Right atrium auricular region (tissue), 2 donors: ENCODE measurements around the gene JUND. TPM values are rescaled to one million over a fixed set of nuclear protein-coding genes. Genes with fewer than 3 reads are reported as not detected.

Experiments
- DNase-seq: peaks from one replicate; pipeline ENCODE4 v3.0.0-alpha.2; 2019; ENCODE audit warnings: low spot score
- H3K27ac ChIP-seq, 2 donors: fragments of 200-600 bp; sonication (generic); 1 replicate in 1 of 2; 2 replicates in 1 of 2; pipeline ENCODE4 v1.5.1; 2016 to 2019
- H3K27me3 ChIP-seq, 2 donors: fragments of 200-600 bp; sonication (generic); one replicate each; pipeline versions ENCODE4 v1.5.1 to v1.6.0; 2017 to 2019
- H3K36me3 ChIP-seq: fragments of 200-600 bp; sonication (generic); one replicate; pipeline ENCODE4 v1.5.1; 2016
- H3K4me1 ChIP-seq, 2 donors: fragments of 200-600 bp; sonication (generic); one replicate each; pipeline versions ENCODE4 v1.5.1 to v1.6.0; 2017 to 2019
- H3K4me3 ChIP-seq, 2 donors: fragments of 200-600 bp; sonication (generic); 1 replicate in 1 of 2; 2 replicates in 1 of 2; pipeline ENCODE4 v1.5.1; 2017 to 2019; ENCODE audit warnings: mild to moderate bottlenecking in 1 of 2, moderate library complexity in 1 of 2
- H3K9me3 ChIP-seq, 2 donors: fragments of 200-600 bp; sonication (generic); one replicate each; pipeline ENCODE4 v1.5.1; 2019
- CTCF ChIP-seq, 2 donors: fragments of 200-600 bp; sonication (generic); IDR thresholded peaks; one replicate each; pipeline ENCODE4 v1.5.1; 2019; ENCODE audit warnings: antibody characterized with exemption in 2 of 2
- total RNA-seq, 2 donors: library from RNA; depleted of rRNA; stranded (reverse); fragments of >200 nt; gene quantifications; one replicate each; pipeline ENCODE4 v1.1.0, GENCODE V29; 2016

Gene JUND
- total RNA-seq, 2 donors from 2014 or later, result 240 to 420 TPM

GRCh38 chr19:18284712-18285360 is 3.4 kb upstream of the JUND start:
- no peaks in the 10 kb centered on the region for H3K27me3 ChIP-seq
- TF ChIP-seq CTCF (IDR thresholded peaks at IDR 0.05), result no peak
- DNase-seq, result no peak
- H3K4me3 ChIP-seq, result no peak overlapping the region
- no peaks in the 10 kb centered on the region for H3K9me3 ChIP-seq
- peak overlapping the region; percentile 39 to 73 for H3K27ac ChIP-seq
- peaks cover 0 to 21% of the 10 kb centered on the region in 2 donors for H3K4me1 ChIP-seq
- peaks cover 7% of the 10 kb centered on the region for H3K36me3 ChIP-seq

- H3K4me3 ChIP-seq, result no peak overlapping the region
- peaks cover 0 to 31% of the 10 kb centered on the region in 2 donors for H3K4me1 ChIP-seq
- DNase-seq, result no peak
- peak overlapping the region; percentile 97 to 98 for H3K27ac ChIP-seq
- H3K27me3 ChIP-seq, result no peaks in the 10 kb centered on the region
- peaks cover 17% of the 10 kb centered on the region for H3K36me3 ChIP-seq
- no peaks in the 10 kb centered on the region for H3K9me3 ChIP-seq
- no peak for TF ChIP-seq CTCF (IDR thresholded peaks at IDR 0.05)
Measured at GRCh38 chr19:18283338-18283737, 1.9 kb upstream of the JUND start.

DNA sequence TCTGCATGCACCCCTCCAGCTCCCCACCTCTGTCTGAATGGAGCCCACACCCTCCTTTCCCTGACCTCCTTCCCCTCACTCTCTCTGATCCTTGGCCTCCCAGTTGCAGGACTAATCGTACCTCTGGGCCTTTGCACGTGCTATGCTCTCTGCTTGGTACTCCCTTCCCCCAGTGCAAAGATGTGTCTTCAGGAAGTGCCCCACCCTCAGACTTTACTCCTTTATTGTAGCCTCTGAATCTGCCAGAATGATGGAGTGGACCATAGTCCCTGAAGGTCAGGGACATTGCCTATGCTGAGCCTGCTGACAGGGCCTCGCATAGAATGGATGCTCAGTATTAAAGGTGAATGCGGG is 1.3 kb upstream of the JUND start:
- Histone ChIP-seq H3K27me3 (no peaks in the 10 kb centered on the region), H3K4me1 (peaks cover 0 to 37% of the 10 kb centered on the region in 2 donors), H3K9me3 (no peaks in the 10 kb centered on the region), H3K36me3 (peaks cover 23% of the 10 kb centered on the region), H3K27ac (peak overlapping the region; percentile 97 to 98), H3K4me3 (peak overlapping the region in 1 of 2 donors; percentile 58)
- DNase-seq, result no peak
- no peak for TF ChIP-seq CTCF (IDR thresholded peaks at IDR 0.05)

GRCh38 chr19:18282021-18282787 is 782 bp upstream of the JUND start:
- no peaks in the 10 kb centered on the region for H3K9me3 ChIP-seq
- TF ChIP-seq CTCF (IDR thresholded peaks at IDR 0.05), result no peak
- peaks cover 23% of the 10 kb centered on the region for H3K36me3 ChIP-seq
- H3K27ac ChIP-seq, result peak overlapping the region; percentile 97 to 98
- peaks cover 0 to 41% of the 10 kb centered on the region in 2 donors for H3K4me1 ChIP-seq
- H3K27me3 ChIP-seq, result no peaks in the 10 kb centered on the region
- DNase-seq, result peak; percentile 82
- H3K4me3 ChIP-seq, result peak overlapping the region; percentile 43 to 58

DNA sequence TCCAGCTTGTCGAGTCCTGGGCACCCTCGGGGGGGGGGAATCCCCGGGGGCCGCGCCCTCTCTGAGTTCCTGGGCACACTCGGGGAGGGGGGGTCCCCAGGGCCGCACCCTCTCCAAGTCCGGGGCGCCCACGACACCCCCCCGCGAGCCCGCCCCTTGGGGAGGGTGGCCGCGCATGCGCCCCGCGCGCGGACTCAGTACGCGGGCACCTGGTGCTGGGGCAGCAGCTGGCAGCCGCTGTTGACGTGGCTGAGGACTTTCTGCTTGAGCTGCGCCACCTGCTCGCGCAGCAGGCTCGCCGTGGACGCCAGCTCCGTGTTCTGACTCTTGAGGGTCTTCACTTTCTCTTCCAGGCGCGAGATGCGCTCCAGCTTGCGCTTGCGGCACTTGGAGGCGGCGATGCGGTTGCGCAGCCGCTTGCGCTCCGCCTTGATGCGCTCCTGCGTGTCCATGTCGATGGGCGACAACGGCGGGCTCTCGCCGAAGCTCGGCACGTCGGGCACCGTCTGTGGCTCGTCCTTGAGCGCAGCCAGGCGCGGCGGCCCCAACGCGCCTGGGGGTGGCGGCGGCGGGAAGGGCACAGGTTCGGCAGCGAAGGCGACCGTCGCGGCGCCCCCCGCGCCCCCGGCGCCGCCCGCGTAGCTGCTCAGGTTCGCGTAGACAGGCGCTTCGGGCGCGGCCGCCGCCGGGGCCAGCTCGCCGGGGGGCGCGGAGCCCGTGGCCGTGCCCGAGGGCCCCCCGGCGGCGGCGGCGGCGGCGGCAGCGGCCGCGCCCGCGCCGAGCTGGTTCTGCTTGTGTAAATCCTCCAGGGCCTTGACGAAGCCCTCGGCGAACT is 958 bp downstream of the JUND start:
- TF ChIP-seq CTCF (IDR thresholded peaks at IDR 0.05), result no peak
- Histone ChIP-seq H3K36me3 (peaks cover 23% of the 10 kb centered on the region), H3K4me3 (peak overlapping the region; percentile 92 to 100), H3K27ac (peak overlapping the region; percentile 99), H3K9me3 (no peaks in the 10 kb centered on the region), H3K27me3 (no peaks in the 10 kb centered on the region), H3K4me1 (peaks cover 0 to 53% of the 10 kb centered on the region in 2 donors)
- DNase-seq, result peak; percentile 81
